Jurkat, Clone E6-1 (cell line): Measurements from ENCODE around the gene MAP3K3. TPM values are rescaled to one million over a fixed set of nuclear protein-coding genes. Genes with fewer than 3 reads are reported as not detected.

Experiments used
- DNase-seq: peaks from one replicate; pipeline ENCODE4 v3.0.0-alpha.2; 2011; ENCODE audit warnings: low read depth, low spot score
- H3K4me3 ChIP-seq: 2 replicates; pipeline ENCODE4 v1.5.1; 2011; ENCODE audit warnings: mild to moderate bottlenecking, low read length, control low read depth, moderate library complexity
- polyA plus RNA-seq: library from polyadenylated mRNA; unstranded; fragments of >200 nt; gene quantifications from one replicate; pipeline ENCODE4 v1.2.1, GENCODE V29; 2012; ENCODE audit warnings: missing spikeins; ENCODE audit not compliant: insufficient read length, insufficient read depth

Gene MAP3K3
- 17.8 TPM for polyA plus RNA-seq

- H3K4me3 ChIP-seq: peak within 1 kb of the TSS; percentile 72
- peak; percentile 100 for DNase-seq
Measured at GRCh38 chr17:63621684-63622573, at the start of gene MAP3K3. Gene MAP3K3, plus strand, starts transcription at chr17:63622417. Its CDS starts 343 bp downstream, at chr17:63622760.

- H3K4me3 ChIP-seq: no peak overlapping the region
- DNase-seq: no peak
Measured at GRCh38 chr17:63573634-63574033, 48.6 kb upstream of the MAP3K3 start.

GRCh38 chr17:63578027-63578768, 44.0 kb upstream of the MAP3K3 start:
- no peak overlapping the region for H3K4me3 ChIP-seq
- DNase-seq: no peak

- no peak for DNase-seq
- H3K4me3 ChIP-seq: no peak overlapping the region
Measured at GRCh38 chr17:63578769-63579111, 43.5 kb upstream of the MAP3K3 start.

- H3K4me3 ChIP-seq: no peak overlapping the region
- no peak for DNase-seq
Measured at GRCh38 chr17:63579633-63580032, 42.6 kb upstream of the MAP3K3 start.

GRCh38 chr17:63587770-63588169, 34.4 kb upstream of the MAP3K3 start:
- no peak overlapping the region for H3K4me3 ChIP-seq
- DNase-seq: no peak

- no peak overlapping the region for H3K4me3 ChIP-seq
- no peak for DNase-seq
Measured at GRCh38 chr17:63588797-63589196, 33.4 kb upstream of the MAP3K3 start.

- no peak overlapping the region for H3K4me3 ChIP-seq
- no peak for DNase-seq
Measured at GRCh38 chr17:63589646-63590045, 32.6 kb upstream of the MAP3K3 start.

GRCh38 chr17:63592797-63593196, 29.4 kb upstream of the MAP3K3 start:
- no peak overlapping the region for H3K4me3 ChIP-seq
- DNase-seq: no peak

- no peak for DNase-seq
- no peak overlapping the region for H3K4me3 ChIP-seq
Measured at GRCh38 chr17:63595132-63595531, 27.1 kb upstream of the MAP3K3 start.

GRCh38 chr17:63596856-63597586, 25.2 kb upstream of the MAP3K3 start:
- no peak overlapping the region for H3K4me3 ChIP-seq
- DNase-seq: peak; percentile 73

GRCh38 chr17:63598281-63598680, 23.9 kb upstream of the MAP3K3 start:
- H3K4me3 ChIP-seq: no peak overlapping the region
- no peak for DNase-seq

GRCh38 chr17:63600569-63601438, 21.4 kb upstream of the MAP3K3 start, which contains the start of gene TACO1:
Gene TACO1, plus strand, starts transcription at chr17:63600895. Its CDS starts 189 bp downstream, at chr17:63601084.
- DNase-seq: peak; percentile 80
- H3K4me3 ChIP-seq: peak within 1 kb of the TSS; percentile 92

GRCh38 chr17:63601439-63602371, 20.5 kb upstream of the MAP3K3 start:
- DNase-seq: no peak
- H3K4me3 ChIP-seq: peak overlapping the region; percentile 92

- H3K4me3 ChIP-seq: no peak overlapping the region
- no peak for DNase-seq
Measured at GRCh38 chr17:63609816-63610573, 12.2 kb upstream of the MAP3K3 start.

GRCh38 chr17:63610854-63611253, 11.4 kb upstream of the MAP3K3 start:
- DNase-seq: no peak
- H3K4me3 ChIP-seq: no peak overlapping the region

- H3K4me3 ChIP-seq: no peak overlapping the region
- no peak for DNase-seq
Measured at GRCh38 chr17:63611354-63611753, 10.9 kb upstream of the MAP3K3 start.
